Measurements from ENCODE around the gene RANBP10.

The RANBP10 gene

DNA sequence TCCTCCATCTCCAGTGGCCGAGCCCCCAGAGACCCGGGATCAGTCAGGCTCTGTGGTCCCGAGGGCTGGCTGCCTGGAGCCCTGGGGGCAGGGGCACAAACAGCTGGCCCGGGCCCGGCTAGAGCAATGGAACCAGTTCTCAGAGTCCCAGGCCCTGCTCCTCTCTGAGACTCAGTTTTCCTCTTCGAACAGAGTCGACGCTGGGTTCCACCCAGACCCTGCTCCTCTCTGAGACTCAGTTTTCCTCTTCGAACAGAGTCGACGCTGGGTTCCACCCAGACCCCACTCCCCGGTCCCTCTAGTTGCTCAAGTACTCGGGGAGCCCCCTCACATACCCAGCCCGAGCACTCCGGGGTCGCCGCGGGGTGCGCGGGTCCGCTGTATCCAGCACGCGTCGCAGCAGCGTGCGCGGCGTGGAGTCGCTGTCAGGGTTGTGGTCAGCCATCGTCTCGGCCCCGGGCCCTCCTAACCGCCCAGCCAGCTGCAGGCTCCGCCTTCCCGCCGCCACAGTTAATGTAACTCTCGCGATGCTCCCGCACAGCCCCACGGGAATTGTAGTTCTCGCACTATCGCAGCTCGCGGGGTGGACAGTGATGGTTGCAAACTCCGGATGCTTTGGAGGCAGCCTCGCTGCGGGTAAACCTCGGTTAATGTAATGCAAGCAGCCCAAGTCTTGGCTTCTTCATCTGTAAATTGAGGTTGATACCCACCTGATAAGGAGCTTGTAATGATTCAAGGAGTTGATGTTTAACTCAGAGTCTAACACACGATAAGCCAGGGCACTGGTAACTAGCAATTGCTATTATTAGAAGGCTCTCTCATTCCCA lies 27.3 kb upstream of the RANBP10 start:
- intact Hi-C loops (cut with DNase I) = no loop called here

DNA sequence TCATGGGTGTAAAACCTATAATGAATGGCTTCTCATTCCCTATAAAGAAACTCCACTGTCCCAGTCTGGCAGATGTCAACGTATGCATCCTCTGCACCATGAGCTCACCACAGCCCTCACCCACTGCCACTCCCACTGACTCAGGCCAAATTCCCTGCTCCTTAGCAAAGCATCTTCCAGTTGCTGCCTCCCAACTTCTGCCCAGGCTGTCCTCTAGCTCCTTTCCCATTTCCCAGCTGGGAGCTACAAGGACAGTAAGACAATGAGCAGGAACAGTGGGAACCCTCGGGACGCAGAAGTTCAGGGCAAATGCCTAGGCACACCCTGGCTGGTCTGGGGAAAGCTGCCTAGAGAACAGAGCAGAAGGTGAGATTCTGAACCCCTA lies 26.7 kb upstream of the RANBP10 start:
- DNase-seq = no peak
- intact Hi-C loops (cut with DNase I) = no loop called here

More for the DNA sequence above, 27.3 kb upstream of the RANBP10 start:
- peak; percentile 92 to 98 (median 96) for DNase-seq

GRCh38 chr16:67828651-67829050 lies 22.3 kb upstream of the RANBP10 start:
- intact Hi-C loops (cut with DNase I) = no loop called here
- no peak for DNase-seq

GRCh38 chr16:67825906-67826305 lies 19.5 kb upstream of the RANBP10 start:
- DNase-seq = no peak
- intact Hi-C loops (cut with DNase I) = no loop called here

- intact Hi-C loops (cut with DNase I) = no loop called here
- no peak for DNase-seq
Observed at GRCh38 chr16:67825119-67825518, 18.8 kb upstream of the RANBP10 start.

DNA sequence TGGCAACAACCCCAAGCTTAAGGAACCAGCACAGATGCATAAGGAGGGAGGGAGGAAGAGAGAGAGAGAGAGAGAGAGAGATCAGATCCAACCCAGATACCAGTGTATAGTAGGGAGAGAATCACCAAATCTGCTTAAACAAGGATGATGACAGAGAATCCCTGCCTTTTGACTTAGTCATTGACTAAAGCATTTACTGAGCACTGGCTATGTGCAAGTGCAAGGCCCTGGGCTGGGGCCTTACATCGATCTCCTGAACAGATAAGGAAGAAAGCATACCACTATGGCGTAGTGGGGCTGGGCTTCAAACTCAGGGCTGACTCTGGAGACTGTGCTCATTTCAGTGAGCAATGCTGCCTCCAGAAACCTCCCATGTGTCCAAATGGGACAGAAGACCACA lies 16.2 kb upstream of the RANBP10 start:
- DNase-seq = no peak
- intact Hi-C loops (cut with DNase I) = no loop called here

GRCh38 chr16:67820608-67821259 lies 14.4 kb upstream of the RANBP10 start:
- no peak for DNase-seq
- intact Hi-C loops (cut with DNase I) = no loop called here

DNA sequence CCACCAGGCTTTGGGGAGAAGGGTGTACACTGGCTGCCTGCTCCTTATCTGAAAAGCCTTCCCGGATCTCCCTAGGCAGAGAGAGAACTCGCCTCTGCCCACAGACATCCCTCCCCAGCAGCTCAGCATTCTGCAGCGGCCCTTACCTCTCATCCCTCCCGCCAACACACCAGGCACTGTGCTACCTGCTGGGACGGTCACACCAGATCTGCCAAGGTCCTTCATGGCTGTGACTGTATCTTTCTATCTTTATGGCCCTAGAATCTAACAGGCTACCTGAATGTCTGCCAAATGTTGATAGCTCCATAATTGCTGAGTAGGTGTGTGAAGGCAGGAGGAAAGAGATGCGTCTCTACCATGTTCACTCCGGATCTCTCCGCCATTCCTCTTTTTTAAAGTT lies 8.2 kb upstream of the RANBP10 start:
- intact Hi-C loops (cut with DNase I) = loop anchor here (10.0 kb wide), 3 partner anchors 110 to 220 kb away; no protein-coding TSS in a partner anchor
- no peak for DNase-seq

DNA sequence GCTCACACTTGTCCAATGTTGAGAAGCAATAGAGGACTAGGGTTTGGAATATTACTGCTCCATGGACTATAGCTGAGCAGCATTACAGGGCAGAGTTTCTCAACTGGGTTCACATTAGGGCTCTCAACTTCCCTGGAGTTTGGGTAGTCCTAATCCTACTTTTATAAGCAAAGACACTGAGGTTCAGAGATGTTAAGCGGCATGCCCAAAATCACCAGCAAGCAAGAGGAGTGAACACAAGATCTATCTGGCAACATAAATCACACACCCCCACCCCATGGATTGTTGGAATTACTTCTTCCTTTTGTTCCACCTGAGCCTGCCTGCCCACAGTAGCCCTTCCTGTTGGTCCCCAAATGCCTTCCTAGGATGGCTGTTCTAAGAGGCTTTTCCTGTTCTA lies 5.5 kb upstream of the RANBP10 start:
- no peak for DNase-seq
- intact Hi-C loops (cut with DNase I) = loop anchor here (10.0 kb wide), 3 partner anchors 113 to 223 kb away; no protein-coding TSS in a partner anchor

DNA sequence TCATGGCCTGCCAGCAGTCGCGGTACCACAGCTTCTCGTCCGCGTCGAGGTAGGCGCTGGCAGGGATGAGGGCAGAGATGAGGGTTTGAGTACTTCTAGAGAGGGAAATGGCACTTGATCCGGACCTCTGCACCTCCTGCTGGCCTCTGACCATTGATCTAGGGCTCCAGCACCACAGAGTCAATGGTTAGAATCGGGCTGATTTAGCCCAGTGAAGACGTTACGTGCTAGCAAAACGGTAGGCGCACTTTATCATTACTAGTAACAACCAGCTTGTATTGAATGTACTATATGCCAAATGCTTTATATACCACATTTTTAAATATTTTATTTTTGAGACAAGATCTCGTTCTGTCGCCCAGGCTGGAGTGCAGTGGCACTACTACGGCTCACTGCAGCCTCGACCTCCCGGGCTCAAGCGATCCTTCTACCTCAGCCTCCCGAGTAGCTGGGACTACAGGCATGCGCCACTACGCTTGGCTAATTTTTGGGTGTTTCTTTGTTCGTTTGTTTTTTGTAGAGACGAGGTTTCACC lies 855 bp upstream of the RANBP10 start:
- intact Hi-C loops (cut with DNase I) = no loop called here
- no peak for DNase-seq

- intact Hi-C loops (cut with DNase I) = no loop called here
- DNase-seq = peak in 9 of 42 donors; percentile 2 to 33 (median 17)
Observed at GRCh38 chr16:67805718-67806427, 487 bp downstream of the RANBP10 start.

GRCh38 chr16:67804853-67805542 lies 1.4 kb downstream of the RANBP10 start:
- DNase-seq = no peak
- intact Hi-C loops (cut with DNase I) = no loop called here

DNA sequence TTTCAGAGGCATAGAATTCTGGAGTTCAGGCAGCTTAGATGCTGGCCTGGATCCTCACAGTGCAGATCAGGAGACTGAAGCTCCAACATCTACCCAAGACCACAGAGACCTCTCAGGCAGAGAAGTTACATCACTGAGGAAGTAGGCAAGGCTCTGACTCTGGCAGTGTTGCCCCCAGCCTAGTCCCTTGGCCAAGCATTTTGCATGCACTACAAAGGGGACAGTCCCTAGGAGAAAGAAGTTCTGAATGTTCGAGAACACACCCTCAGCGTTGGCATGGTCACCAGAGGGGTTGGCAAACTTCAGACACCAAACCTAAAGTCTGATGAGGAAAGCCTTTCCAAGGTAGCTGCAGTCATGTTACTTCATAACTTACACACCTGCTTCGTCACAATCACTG lies 2.5 kb downstream of the RANBP10 start:
- intact Hi-C loops (cut with DNase I) = no loop called here

DNA sequence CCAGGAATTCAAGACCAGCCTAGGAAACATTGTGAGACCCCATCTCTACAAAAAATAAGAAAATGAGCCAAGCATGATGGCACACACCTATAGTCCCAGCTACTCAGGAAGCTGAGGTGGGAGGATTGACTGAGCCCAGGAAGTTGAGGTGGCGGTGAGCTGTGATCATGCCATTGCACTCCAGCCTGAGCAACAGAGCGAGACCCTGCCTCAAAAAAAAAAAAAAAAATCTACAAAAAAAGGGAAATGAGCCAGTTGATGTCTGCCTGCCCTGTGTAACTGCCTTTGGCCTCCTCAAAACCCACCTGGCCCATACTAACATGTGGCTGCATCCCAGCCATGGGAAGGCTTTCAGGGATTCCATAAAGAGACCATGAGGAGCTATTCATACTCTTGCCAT lies 4.5 kb downstream of the RANBP10 start:
- intact Hi-C loops (cut with DNase I) = no loop called here
- DNase-seq = no peak

More for the DNA sequence above, 2.5 kb downstream of the RANBP10 start:
- no peak for DNase-seq

DNA sequence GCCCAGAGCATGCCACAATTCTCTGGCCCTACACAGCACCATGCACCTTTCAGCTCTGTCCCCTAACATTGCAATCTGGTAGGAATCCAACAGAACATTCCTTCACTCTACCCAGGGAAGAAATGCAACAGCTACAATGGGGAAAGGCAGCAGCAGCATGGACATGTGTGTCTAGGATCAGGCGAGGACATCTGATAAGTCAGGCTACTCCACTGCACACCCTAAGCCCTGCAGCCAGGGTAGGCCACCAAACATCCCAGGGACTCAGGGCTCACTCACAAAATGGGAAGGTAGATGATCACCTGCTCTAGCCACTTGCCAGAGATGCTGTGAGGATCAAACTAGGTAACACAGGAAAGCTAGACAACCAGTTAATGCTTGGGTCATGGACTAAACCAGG lies 5.1 kb downstream of the RANBP10 start:
- intact Hi-C loops (cut with DNase I) = no loop called here
- no peak for DNase-seq

GRCh38 chr16:67800338-67800926 lies 5.9 kb downstream of the RANBP10 start:
- DNase-seq = peak in 5 of 42 donors; percentile 14 to 54 (median 33)
- intact Hi-C loops (cut with DNase I) = no loop called here

DNA sequence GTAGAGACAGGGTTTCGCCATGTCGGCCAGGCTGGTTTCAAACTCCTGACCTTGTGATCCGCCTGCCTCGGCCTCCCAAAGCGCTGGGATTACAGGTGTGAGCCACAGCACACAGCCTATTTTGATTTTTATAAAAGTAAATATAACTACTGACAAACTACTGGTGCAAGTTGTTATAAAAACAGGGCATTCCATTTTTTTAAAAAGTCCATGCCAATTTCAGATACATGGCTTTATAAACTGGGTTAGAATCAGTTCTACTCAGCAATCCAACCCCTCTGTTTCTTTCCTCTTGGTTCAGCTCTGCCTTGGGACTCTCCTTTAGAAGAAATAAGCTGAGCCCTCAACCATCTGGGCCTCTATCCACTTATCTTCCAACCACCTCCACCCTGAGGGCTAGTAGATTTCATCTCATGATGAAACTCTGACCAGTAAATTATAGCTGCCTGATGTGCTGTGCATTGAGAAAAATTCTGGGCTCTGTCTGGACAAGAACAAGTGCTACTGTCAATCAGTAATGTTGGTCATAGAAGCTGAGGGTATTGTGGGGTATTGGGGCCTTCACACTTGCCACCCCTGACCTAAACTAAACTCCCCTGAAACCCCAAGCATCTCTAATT lies 10.2 kb downstream of the RANBP10 start:
- DNase-seq = no peak
- intact Hi-C loops (cut with DNase I) = no loop called here

- intact Hi-C loops (cut with DNase I) = no loop called here
- no peak for DNase-seq
Observed at GRCh38 chr16:67790071-67790470, 16.3 kb downstream of the RANBP10 start.

Data from head of caudate nucleus (tissue), 42 donors.